SU-DHL-6 (cell line): ENCODE measurements around the gene MYRF.

Source experiments
- H2AFZ ChIP-seq: fragments of 200-600 bp; sonication (generic); 2 replicates; pipeline ENCODE4 v1.6.1; 2014; ENCODE audit warnings: low read depth, mild to moderate bottlenecking, moderate library complexity, mixed read lengths, antibody characterized with exemption, low read length; ENCODE audit not compliant: severe bottlenecking
- H3F3A ChIP-seq: fragments of 200-600 bp; shearing (Covaris generic); 2 replicates; pipeline ENCODE4 v1.6.0; 2016; ENCODE audit warnings: antibody characterized with exemption, mild to moderate bottlenecking; ENCODE audit not compliant: insufficient read depth
- H3K27ac ChIP-seq: fragments of 200-600 bp; sonication (generic); 2 replicates; pipeline ENCODE4 v1.5.1; 2016; ENCODE audit warnings: low read depth, mild to moderate bottlenecking, low read length, moderate library complexity, mixed read lengths
- H3K27me3 ChIP-seq: fragments of 200-600 bp; sonication (generic), shearing (Covaris generic); 2 replicates; pipeline ENCODE4 v1.6.0; 2014; ENCODE audit warnings: mild to moderate bottlenecking, low read length
- H3K36me3 ChIP-seq: fragments of 200-600 bp; sonication (generic); 2 replicates; pipeline ENCODE4 v1.6.1; 2014; ENCODE audit warnings: mild to moderate bottlenecking, low read length, mixed read lengths
- H3K4me2 ChIP-seq: fragments of 300-600, 200-600 bp; shearing (Covaris generic), sonication (generic); 2 replicates; pipeline ENCODE4 v1.6.0; 2014; ENCODE audit warnings: low read length, low read depth, mild to moderate bottlenecking; ENCODE audit not compliant: poor library complexity, severe bottlenecking
- H3K4me3 ChIP-seq: fragments of 200-600 bp; sonication (generic); 2 replicates; pipeline ENCODE4 v1.5.1; 2014; ENCODE audit warnings: antibody characterized with exemption, low read length, mild to moderate bottlenecking, mixed read lengths; ENCODE audit not compliant: insufficient read depth, poor library complexity, severe bottlenecking
- H3K79me2 ChIP-seq: fragments of 200-600 bp; sonication (generic); 2 replicates; pipeline ENCODE4 v1.6.1; 2014; ENCODE audit warnings: mild to moderate bottlenecking, low read length, moderate library complexity; ENCODE audit not compliant: insufficient read depth
- H3K9ac ChIP-seq: fragments of 200-600 bp; sonication (generic); 2 replicates; pipeline ENCODE4 v1.7.0; 2014; ENCODE audit warnings: mild to moderate bottlenecking, low read length
- H3K9me2 ChIP-seq: fragments of 200-600 bp; sonication (generic); replicated peaks from 2 replicates; pipeline ENCODE4 v1.6.1; 2014; ENCODE audit warnings: low read length; ENCODE audit not compliant: insufficient read depth
- H3K9me3 ChIP-seq: fragments of 200-600 bp; sonication (generic); 2 replicates; pipeline ENCODE4 v1.6.1; 2014; ENCODE audit warnings: low read length, mixed read lengths; ENCODE audit not compliant: insufficient read depth
- H4K20me1 ChIP-seq: fragments of 200-600 bp; sonication (generic); 2 replicates; pipeline ENCODE4 v1.6.1; 2014; ENCODE audit warnings: low read depth, mild to moderate bottlenecking, antibody characterized with exemption, low read length, moderate library complexity, mixed read lengths
- CTCF ChIP-seq: fragments of 200-600 bp; sonication (generic); IDR thresholded peaks from one replicate; pipeline ENCODE4 v1.5.1; 2017; ENCODE audit warnings: antibody characterized with exemption, mild to moderate bottlenecking, low read length, moderate library complexity; ENCODE audit not compliant: insufficient read depth, poor library complexity, severe bottlenecking
- EZH2phosphoT487 ChIP-seq: fragments of 200-600 bp; sonication (generic), shearing (Covaris generic); conservative IDR thresholded peaks from 2 replicates; pipeline ENCODE4 v1.6.1; 2018; ENCODE audit warnings: mild to moderate bottlenecking, antibody characterized with exemption, low read length, moderate library complexity, mixed read lengths

MYRF gene

GRCh38 chr11:61810671-61811175 lies 58.3 kb downstream of the MYRF start:
- TF ChIP-seq CTCF (no peak), EZH2phosphoT487 (no peak)
- Histone ChIP-seq H3K4me3 (no peak overlapping the region), H3F3A (peaks cover 6% of the 10 kb centered on the region), H3K9me2 (no peaks in the 10 kb centered on the region), H2AFZ (no peak overlapping the region), H3K9ac (no peak overlapping the region), H3K4me2 (no peak overlapping the region), H3K27ac (no peak overlapping the region), H3K9me3 (no peaks in the 10 kb centered on the region), H3K36me3 (0 out of 2 replicates have a peak, but pooled peaks cover 6% of the 10 kb centered on the region), H4K20me1 (no peaks in the 10 kb centered on the region), H3K79me2 (0 out of 2 replicates have a peak, but pooled peaks cover 9% of the 10 kb centered on the region), H3K27me3 (no peaks in the 10 kb centered on the region)

- Histone ChIP-seq H4K20me1 (no peaks in the 10 kb centered on the region), H3K36me3 (0 out of 2 replicates have a peak, but pooled peaks cover 6% of the 10 kb centered on the region), H3K27me3 (no peaks in the 10 kb centered on the region), H3K9me3 (no peaks in the 10 kb centered on the region), H3K9me2 (no peaks in the 10 kb centered on the region), H3K27ac (no peak overlapping the region), H2AFZ (no peak overlapping the region), H3K79me2 (0 out of 2 replicates have a peak, but pooled peaks cover 10% of the 10 kb centered on the region), H3F3A (peaks cover 6% of the 10 kb centered on the region), H3K9ac (no peak overlapping the region), H3K4me2 (no peak overlapping the region), H3K4me3 (no peak overlapping the region)
- no peak for TF ChIP-seq CTCF
- TF ChIP-seq EZH2phosphoT487 = no peak
Observed at GRCh38 chr11:61811831-61812230, 59.4 kb downstream of the MYRF start.

- Histone ChIP-seq H3K36me3 (0 out of 2 replicates have a peak, but pooled peaks cover 6% of the 10 kb centered on the region), H3K27ac (no peak overlapping the region), H3K4me2 (no peak overlapping the region), H3K79me2 (0 out of 2 replicates have a peak, but pooled peaks cover 10% of the 10 kb centered on the region), H3K9ac (no peak overlapping the region), H2AFZ (no peak overlapping the region), H3K9me2 (no peaks in the 10 kb centered on the region), H3K4me3 (no peak overlapping the region), H3K27me3 (no peaks in the 10 kb centered on the region), H3F3A (peaks cover 14% of the 10 kb centered on the region), H4K20me1 (no peaks in the 10 kb centered on the region), H3K9me3 (no peaks in the 10 kb centered on the region)
- TF ChIP-seq EZH2phosphoT487 = no peak
- TF ChIP-seq CTCF = no peak
Observed at GRCh38 chr11:61812736-61813411, 60.4 kb downstream of the MYRF start.
